NCI-H2171 (cell line): ENCODE measurements around the gene YBEY.
"Not testable (repeated sequence)": the region's sequence is repeated elsewhere in the genome, so short reads cannot be mapped to it uniquely, and the experiment has no call there.

ENCODE experiments used
- DNase-seq: peaks from one replicate; lab custom pipeline; 2025; lab: John Stamatoyannopoulos, UW

The YBEY gene

GRCh38 chr21:46304955-46305354 lies 18.8 kb downstream of the YBEY start:
- no peak for DNase-seq

GRCh38 chr21:46307625-46308024 lies 21.5 kb downstream of the YBEY start:
- no peak for DNase-seq

- DNase-seq = no peak
Observed at GRCh38 chr21:46308431-46308830, 22.3 kb downstream of the YBEY start.

- DNase-seq = not testable (repeated sequence)
Observed at GRCh38 chr21:46310260-46310659, 24.1 kb downstream of the YBEY start.

- DNase-seq = no peak
Observed at GRCh38 chr21:46311568-46311967, 25.4 kb downstream of the YBEY start.

GRCh38 chr21:46312949-46313348 lies 26.8 kb downstream of the YBEY start:
- no peak for DNase-seq

GRCh38 chr21:46314441-46315020 lies 28.4 kb downstream of the YBEY start:
- DNase-seq = no peak

GRCh38 chr21:46316708-46317324 lies 30.7 kb downstream of the YBEY start:
- no peak for DNase-seq

GRCh38 chr21:46317710-46318463 lies 31.7 kb downstream of the YBEY start:
- no peak for DNase-seq

GRCh38 chr21:46318464-46318845 lies 32.3 kb downstream of the YBEY start:
- no peak for DNase-seq

GRCh38 chr21:46319186-46319585 lies 33.0 kb downstream of the YBEY start:
- no peak for DNase-seq

GRCh38 chr21:46320331-46320801 lies 34.2 kb downstream of the YBEY start:
- DNase-seq = no peak

GRCh38 chr21:46322351-46323226 lies 36.4 kb downstream of the YBEY start:
- DNase-seq = no peak

GRCh38 chr21:46323227-46323709 lies 37.1 kb downstream of the YBEY start:
- no peak for DNase-seq

- DNase-seq = peak; percentile 96
Observed at GRCh38 chr21:46323710-46324389, 37.7 kb downstream of the YBEY start, which contains the start of the genes C21orf58 and PCNT. Gene C21orf58, minus strand, starts transcription at chr21:46323870. Its CDS starts 1,132 bp downstream, at chr21:46322738. Gene PCNT, plus strand, starts transcription at chr21:46324156. Its CDS starts 73 bp downstream, at chr21:46324229.

- DNase-seq = peak; percentile 84
Observed at GRCh38 chr21:46324390-46325072, 38.4 kb downstream of the YBEY start.

GRCh38 chr21:46325073-46325912 lies 39.2 kb downstream of the YBEY start:
- peak; percentile 65 for DNase-seq

- DNase-seq = no peak
Observed at GRCh38 chr21:46326110-46326703, 40.1 kb downstream of the YBEY start.

- no peak for DNase-seq
Observed at GRCh38 chr21:46327711-46328110, 41.6 kb downstream of the YBEY start.
